IPS-18a (cell line): Measurements from ENCODE around the gene C17orf113.

Source experiments
- H3K27ac ChIP-seq: one replicate; pipeline ENCODE4 v1.5.1; 2013; ENCODE audit warnings: low read length
- H3K27me3 ChIP-seq: one replicate; pipeline ENCODE4 v1.6.1; 2013; ENCODE audit warnings: mild to moderate bottlenecking, low read length; ENCODE audit not compliant: control insufficient read depth, insufficient read depth
- H3K36me3 ChIP-seq: one replicate; pipeline ENCODE4 v1.6.1; 2013; ENCODE audit warnings: low read depth, low read length; ENCODE audit not compliant: control insufficient read depth
- H3K4me1 ChIP-seq: one replicate; pipeline ENCODE4 v1.6.1; 2013; ENCODE audit warnings: low read depth, low read length; ENCODE audit not compliant: control insufficient read depth
- H3K4me3 ChIP-seq: one replicate; pipeline ENCODE4 v1.5.1; 2013; ENCODE audit warnings: low read length
- H3K9ac ChIP-seq: one replicate; pipeline ENCODE4 v1.6.1; 2013; ENCODE audit warnings: mild to moderate bottlenecking, low read length, moderate library complexity
- H3K9me3 ChIP-seq: one replicate; pipeline ENCODE4 v1.6.1; 2013; ENCODE audit warnings: low read depth, low read length; ENCODE audit not compliant: control insufficient read depth

C17orf113 gene

GRCh38 chr17:42067371-42068091 is 17.1 kb upstream of the C17orf113 start:
- Histone ChIP-seq H3K4me1 (peaks cover 7% of the 10 kb centered on the region), H3K27me3 (peaks cover 9% of the 10 kb centered on the region), H3K9me3 (no peaks in the 10 kb centered on the region), H3K36me3 (no peaks in the 10 kb centered on the region), H3K27ac (no peak overlapping the region), H3K9ac (no peak overlapping the region), H3K4me3 (no peak overlapping the region)

GRCh38 chr17:42065201-42065600 is 14.8 kb upstream of the C17orf113 start:
- Histone ChIP-seq H3K36me3 (no peaks in the 10 kb centered on the region), H3K27ac (no peak overlapping the region), H3K4me1 (no peaks in the 10 kb centered on the region), H3K9ac (no peak overlapping the region), H3K9me3 (no peaks in the 10 kb centered on the region), H3K4me3 (no peak overlapping the region), H3K27me3 (no peaks in the 10 kb centered on the region)

DNA sequence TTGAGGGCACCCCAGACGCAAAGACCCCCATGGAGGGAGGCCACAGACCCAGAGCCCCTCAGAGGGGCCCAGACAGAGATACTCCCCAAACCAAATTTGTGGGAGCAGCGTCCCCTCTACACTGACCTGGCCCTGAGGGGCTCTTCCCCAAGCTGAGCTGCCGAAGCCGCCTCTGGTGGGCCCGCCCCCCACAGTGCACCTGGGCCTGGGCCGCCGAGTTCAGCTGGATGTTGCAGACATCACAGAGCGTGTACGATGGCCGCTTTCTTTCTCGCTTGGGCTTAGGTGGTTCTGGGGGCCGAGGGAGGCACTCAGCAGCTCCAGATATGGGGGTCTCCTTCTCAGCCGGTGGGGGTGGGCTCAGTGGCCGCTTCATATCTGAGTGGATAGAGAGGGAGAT is 12.3 kb upstream of the C17orf113 start:
- no peaks in the 10 kb centered on the region for H3K36me3 ChIP-seq
- no peak overlapping the region for H3K9ac ChIP-seq
- no peak overlapping the region for H3K27ac ChIP-seq
- H3K4me3 ChIP-seq, result no peak overlapping the region
- no peaks in the 10 kb centered on the region for H3K27me3 ChIP-seq
- no peaks in the 10 kb centered on the region for H3K9me3 ChIP-seq
- H3K4me1 ChIP-seq, result no peaks in the 10 kb centered on the region

GRCh38 chr17:42061646-42062487 is 11.5 kb upstream of the C17orf113 start:
- Histone ChIP-seq H3K27me3 (no peaks in the 10 kb centered on the region), H3K9me3 (no peaks in the 10 kb centered on the region), H3K36me3 (no peaks in the 10 kb centered on the region), H3K4me1 (no peaks in the 10 kb centered on the region), H3K4me3 (no peak overlapping the region), H3K27ac (no peak overlapping the region), H3K9ac (no peak overlapping the region)

DNA sequence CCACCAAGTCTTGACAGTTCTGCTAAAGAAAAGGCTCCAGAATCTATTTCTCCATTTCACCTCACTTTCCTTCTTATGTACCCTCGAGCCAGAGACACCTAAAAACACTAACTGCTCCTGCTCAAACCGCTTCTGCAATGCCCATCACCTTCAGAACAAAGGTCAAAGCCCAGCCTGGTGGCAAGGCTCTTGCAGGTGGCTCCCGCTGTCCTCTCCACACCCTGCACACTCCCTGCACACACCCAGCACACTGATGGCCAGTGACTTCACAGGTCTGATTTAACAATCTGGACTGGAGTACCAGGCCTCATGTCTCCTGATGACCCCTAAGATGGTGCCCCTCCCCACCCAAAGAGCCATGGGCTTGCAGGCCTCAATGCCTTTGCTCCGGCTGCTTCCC is 9.8 kb upstream of the C17orf113 start:
- no peaks in the 10 kb centered on the region for H3K27me3 ChIP-seq
- H3K4me3 ChIP-seq, result no peak overlapping the region
- H3K9ac ChIP-seq, result no peak overlapping the region
- no peaks in the 10 kb centered on the region for H3K9me3 ChIP-seq
- peaks cover 5% of the 10 kb centered on the region for H3K4me1 ChIP-seq
- no peaks in the 10 kb centered on the region for H3K36me3 ChIP-seq
- H3K27ac ChIP-seq, result no peak overlapping the region

DNA sequence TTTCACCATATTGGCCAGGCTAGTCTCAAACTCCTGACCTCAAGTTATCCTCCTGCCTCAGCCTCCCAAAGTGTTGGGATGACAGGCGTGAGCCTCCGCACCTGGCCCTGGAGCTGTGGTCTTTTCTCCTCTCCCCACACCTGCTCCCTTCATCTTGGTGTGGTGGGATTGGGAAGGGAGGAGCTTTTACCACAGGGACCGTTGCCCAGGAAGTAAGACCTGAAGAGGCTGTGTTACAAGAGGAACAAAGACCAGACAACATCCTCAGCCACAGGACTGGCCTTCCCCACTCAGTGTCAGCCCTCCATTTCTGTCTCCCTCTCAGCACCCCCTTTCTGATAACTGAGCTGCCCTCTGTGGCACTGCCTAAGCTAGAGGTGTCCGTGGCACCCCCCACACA is 9.4 kb upstream of the C17orf113 start:
- H3K9me3 ChIP-seq, result no peaks in the 10 kb centered on the region
- H3K4me3 ChIP-seq, result no peak overlapping the region
- H3K4me1 ChIP-seq, result peaks cover 7% of the 10 kb centered on the region
- no peaks in the 10 kb centered on the region for H3K36me3 ChIP-seq
- H3K27ac ChIP-seq, result no peak overlapping the region
- H3K27me3 ChIP-seq, result no peaks in the 10 kb centered on the region
- H3K9ac ChIP-seq, result no peak overlapping the region

GRCh38 chr17:42058063-42058462 is 7.7 kb upstream of the C17orf113 start:
- H3K27me3 ChIP-seq, result peaks cover 7% of the 10 kb centered on the region
- no peaks in the 10 kb centered on the region for H3K36me3 ChIP-seq
- H3K27ac ChIP-seq, result no peak overlapping the region
- H3K9ac ChIP-seq, result no peak overlapping the region
- H3K4me1 ChIP-seq, result peaks cover 13% of the 10 kb centered on the region
- H3K9me3 ChIP-seq, result no peaks in the 10 kb centered on the region
- no peak overlapping the region for H3K4me3 ChIP-seq

DNA sequence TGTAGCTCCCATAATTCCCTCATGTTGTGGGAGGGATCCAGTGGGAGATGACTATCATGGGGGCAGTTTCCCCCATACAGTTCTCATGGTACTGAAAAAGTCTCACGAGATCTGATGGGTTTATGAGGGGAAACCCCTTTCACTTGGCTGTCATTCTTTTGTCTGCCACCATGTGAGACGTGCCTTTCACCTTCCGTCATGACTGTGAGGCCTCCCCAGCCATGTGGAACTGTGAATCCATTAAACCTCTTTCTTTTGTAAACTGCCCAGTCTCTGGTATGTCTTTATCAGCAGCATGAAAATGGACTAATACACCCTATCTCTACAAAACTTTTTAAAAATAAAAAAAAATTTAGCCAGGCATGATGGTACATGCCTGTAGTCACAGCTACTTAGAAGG is 6.2 kb upstream of the C17orf113 start:
- no peak overlapping the region for H3K4me3 ChIP-seq
- no peaks in the 10 kb centered on the region for H3K36me3 ChIP-seq
- H3K27ac ChIP-seq, result no peak overlapping the region
- no peak overlapping the region for H3K9ac ChIP-seq
- H3K4me1 ChIP-seq, result peaks cover 13% of the 10 kb centered on the region
- peaks cover 8% of the 10 kb centered on the region for H3K27me3 ChIP-seq
- H3K9me3 ChIP-seq, result no peaks in the 10 kb centered on the region

DNA sequence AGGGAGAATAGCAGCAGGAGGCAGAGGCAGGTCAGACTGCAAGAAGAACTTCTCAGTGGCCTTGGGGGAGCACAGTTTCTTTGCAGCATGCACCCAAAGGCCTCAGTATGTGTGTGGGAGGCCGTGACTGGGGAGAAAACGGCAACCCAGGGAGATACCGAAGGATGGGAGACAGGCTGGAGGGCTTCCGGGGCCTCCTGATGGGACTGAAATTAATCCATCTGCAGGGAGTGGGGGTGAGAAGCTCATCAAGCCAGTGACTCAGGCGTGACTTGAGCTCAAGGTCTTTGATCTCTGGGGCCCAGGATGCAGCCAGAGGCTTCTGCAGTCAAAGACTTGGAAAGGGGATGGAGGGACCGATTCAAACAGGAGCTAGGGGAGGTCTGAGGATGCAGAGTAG is 5.1 kb upstream of the C17orf113 start:
- Histone ChIP-seq H3K27ac (no peak overlapping the region), H3K27me3 (peaks cover 17% of the 10 kb centered on the region), H3K9ac (no peak overlapping the region), H3K36me3 (no peaks in the 10 kb centered on the region), H3K4me3 (no peak overlapping the region), H3K4me1 (peaks cover 20% of the 10 kb centered on the region), H3K9me3 (no peaks in the 10 kb centered on the region)

- no peaks in the 10 kb centered on the region for H3K36me3 ChIP-seq
- H3K9ac ChIP-seq, result no peak overlapping the region
- H3K4me1 ChIP-seq, result peaks cover 20% of the 10 kb centered on the region
Measured at GRCh38 chr17:42055027-42055426, 4.6 kb upstream of the C17orf113 start.

GRCh38 chr17:42053731-42054500 is 3.5 kb upstream of the C17orf113 start:
- peaks cover 26% of the 10 kb centered on the region for H3K27me3 ChIP-seq
- H3K9me3 ChIP-seq, result no peaks in the 10 kb centered on the region
- H3K9ac ChIP-seq, result no peak overlapping the region
- no peak overlapping the region for H3K27ac ChIP-seq
- no peak overlapping the region for H3K4me3 ChIP-seq
- peaks cover 20% of the 10 kb centered on the region for H3K4me1 ChIP-seq
- no peaks in the 10 kb centered on the region for H3K36me3 ChIP-seq

More at GRCh38 chr17:42055027-42055426, 4.6 kb upstream of the C17orf113 start:
- H3K9me3 ChIP-seq, result no peaks in the 10 kb centered on the region
- peaks cover 17% of the 10 kb centered on the region for H3K27me3 ChIP-seq
- no peak overlapping the region for H3K4me3 ChIP-seq
- H3K27ac ChIP-seq, result no peak overlapping the region
